K562 (cell line): ENCODE results near the gene CHAD. TPM values are rescaled to one million over a fixed set of nuclear protein-coding genes. Genes with fewer than 3 reads are reported as not detected.
A peak's percentile ranks its signal among the peaks of the same experiment; 100 is the strongest.

ENCODE experiments used
- CBFB ChIP-seq: sonication (generic); formaldehyde crosslinking; IDR thresholded peaks from 2 replicates; pipeline ENCODE4 v1.4.0; 2020; ENCODE audit warnings: mild to moderate bottlenecking, missing genetic modification reagents
- CC2D1A ChIP-seq: fragments of 450-650 bp; IDR thresholded peaks from 2 replicates; pipeline ENCODE4 v1.6.1; 2017; ENCODE audit warnings: mild to moderate bottlenecking
- EP300 ChIP-seq: IDR thresholded peaks from 2 replicates; pipeline ENCODE4 v1.6.1; 2012; ENCODE audit warnings: low read length, improper control_type of control experiment
- HDAC8 ChIP-seq: fragments of 450-650 bp; IDR thresholded peaks from 2 replicates; pipeline ENCODE4 v1.6.1; 2016; ENCODE audit warnings: mild to moderate bottlenecking, missing genetic modification characterization, moderate library complexity, missing compliant biosample characterization
- KLF16 ChIP-seq: IDR thresholded peaks from 2 replicates; pipeline ENCODE4 v1.6.1; 2016; ENCODE audit warnings: antibody characterized with exemption
- MCM2 ChIP-seq: fragments of 450-650 bp; IDR thresholded peaks from 2 replicates; pipeline ENCODE4 v1.6.1; 2017; ENCODE audit warnings: low read depth, mild to moderate bottlenecking
- MTA3 ChIP-seq: fragments of 450-650 bp; formaldehyde crosslinking; IDR thresholded peaks from 2 replicates; pipeline ENCODE4 v1.6.1; 2017; ENCODE audit warnings: mild to moderate bottlenecking, borderline replicate concordance
- NCOA4 ChIP-seq: fragments of 450-650 bp; IDR thresholded peaks from 2 replicates; pipeline ENCODE4 v1.6.1; 2018; ENCODE audit warnings: mild to moderate bottlenecking; ENCODE audit not compliant: partially characterized antibody
- NFYB ChIP-seq: IDR thresholded peaks from 2 replicates; pipeline ENCODE4 v1.6.1; 2011; ENCODE audit warnings: mild to moderate bottlenecking, moderate library complexity; ENCODE audit not compliant: insufficient read length; ENCODE audit errors: extremely low read depth
- NR2C2 ChIP-seq, 2 experiments: fragments of 200-800 bp in 1 of 2; sonication (Bioruptor generic) in 1 of 2; sonication (generic) in 1 of 2; formaldehyde crosslinking in 1 of 2; IDR thresholded peaks; 2 replicates each; pipeline versions ENCODE4 v1.6.1 to v1.8.0; 2016 to 2022; ENCODE audit warnings: mild to moderate bottlenecking in 1 of 2, missing compliant biosample characterization in 1 of 2, missing genetic modification characterization in 1 of 2, missing genetic modification reagents in 1 of 2
- POLR2G ChIP-seq: fragments of 200-400 bp; formaldehyde crosslinking; IDR thresholded peaks from 2 replicates; pipeline ENCODE4 v1.6.1; 2017; ENCODE audit warnings: low read depth, mild to moderate bottlenecking, antibody characterized with exemption, low read length, moderate library complexity
- RNF2 ChIP-seq: sonication (generic); IDR thresholded peaks from 2 replicates; pipeline ENCODE4 v1.6.1; 2016
- SAP30 ChIP-seq: fragments of 200-600 bp; sonication (generic); IDR thresholded peaks from 2 replicates; pipeline ENCODE4 v1.6.1; 2012; ENCODE audit warnings: borderline replicate concordance, low read depth, mild to moderate bottlenecking, moderate library complexity, low read length, control low read depth, inconsistent platforms; ENCODE audit not compliant: insufficient read depth, poor library complexity, severe bottlenecking
- SRSF3 ChIP-seq: fragments of 200-400 bp; formaldehyde crosslinking; IDR thresholded peaks from 2 replicates; pipeline ENCODE4 v1.6.1; 2016; ENCODE audit warnings: mild to moderate bottlenecking, low read length, moderate library complexity; ENCODE audit not compliant: insufficient read depth
- TAF1 ChIP-seq: IDR thresholded peaks from 2 replicates; pipeline ENCODE4 v1.6.1; 2011; ENCODE audit warnings: mild to moderate bottlenecking, low read length, moderate library complexity; ENCODE audit not compliant: insufficient read depth, control insufficient read depth, severe bottlenecking; ENCODE audit errors: extremely low read depth
- TCFL5 ChIP-seq: fragments of 250-450 bp; sonication (Bioruptor Pico); conservative IDR thresholded peaks from 2 replicates; pipeline ENCODE4 v1.6.1; 2021; ENCODE audit warnings: mild to moderate bottlenecking, moderate library complexity, matching md5 sums
- TGIF2 ChIP-seq: sonication (generic); formaldehyde crosslinking; IDR thresholded peaks from 2 replicates; pipeline ENCODE4 v1.8.1; 2022; ENCODE audit warnings: mild to moderate bottlenecking, missing genetic modification reagents, moderate library complexity
- ZBTB7A ChIP-seq: IDR thresholded peaks from 2 replicates; pipeline ENCODE4 v1.6.1; 2011; ENCODE audit warnings: low read depth, mild to moderate bottlenecking, low read length, moderate library complexity, borderline replicate concordance; ENCODE audit not compliant: control insufficient read depth
- ZNF57 ChIP-seq: fragments of 450-650 bp; formaldehyde crosslinking; IDR thresholded peaks from 2 replicates; pipeline ENCODE4 v1.4.0; 2020; ENCODE audit warnings: mild to moderate bottlenecking, moderate library complexity
- ZNF76 ChIP-seq: fragments of 250-450 bp; sonication (Bioruptor Pico); IDR thresholded peaks from 2 replicates; pipeline ENCODE4 v1.4.0; 2020; ENCODE audit warnings: mild to moderate bottlenecking, moderate library complexity, borderline replicate concordance
- polyA plus RNA-seq, 8 experiments: library from polyadenylated mRNA; depleted of rRNA in 4 of 8; stranded (reverse) in 5 of 8; unstranded in 3 of 8; fragments of >200 nt; fragmentation: Nextera tagmentation in 2 of 8; fragmentation: Illumina TruSeq in 1 of 8; extraction: Ambion mirVana in 2 of 8; extraction: Trizol in 1 of 8; gene quantifications; 2 replicates each; pipeline versions ENCODE4 v1.2.1 to v1.2.3, GENCODE V29; 2011 to 2014; ENCODE audit warnings: inconsistent platforms in 1 of 8, missing spikeins in 1 of 8
- total RNA-seq, 7 experiments: library from RNA; depleted of rRNA in 6 of 7; stranded (reverse); fragments of >200 nt in 6 of 7; fragmentation: Illumina TruSeq in 2 of 7; extraction: Trizol in 2 of 7; gene quantifications; 2 replicates each; pipeline versions ENCODE4 v1.2.1 to v1.2.3, GENCODE V29; 2011 to 2021; ENCODE audit warnings: low replicate concordance in 1 of 7
- TF ChIP-seq, protein P1 (sequence below): sonication (generic); formaldehyde crosslinking; IDR thresholded peaks from 2 replicates; pipeline ENCODE4 v1.8.0; 2022; ENCODE audit warnings: mild to moderate bottlenecking, missing genetic modification reagents
- TF ChIP-seq, protein P2 (sequence below): fragments of 250-450 bp; sonication (Bioruptor Pico); IDR thresholded peaks from 2 replicates; pipeline ENCODE4 v1.8.0; 2021; ENCODE audit warnings: moderate library complexity, mild to moderate bottlenecking, inconsistent platforms
- TF ChIP-seq, protein P3 (sequence below): sonication (generic); formaldehyde crosslinking; IDR thresholded peaks from 2 replicates; pipeline ENCODE4 v1.8.1; 2022; ENCODE audit warnings: missing genetic modification reagents
- TF ChIP-seq, protein P4 (sequence below): fragments of 200-800 bp; sonication (Bioruptor generic); IDR thresholded peaks from 2 replicates; pipeline ENCODE4 v1.6.1; 2017; ENCODE audit warnings: missing genetic modification characterization, missing compliant biosample characterization

Gene CHAD
- total and polyA plus RNA-seq, 9 of the 15 experiments (the other 6 are each of a cell fraction or from before 2014, with no cell fraction given) = not detected

DNA sequence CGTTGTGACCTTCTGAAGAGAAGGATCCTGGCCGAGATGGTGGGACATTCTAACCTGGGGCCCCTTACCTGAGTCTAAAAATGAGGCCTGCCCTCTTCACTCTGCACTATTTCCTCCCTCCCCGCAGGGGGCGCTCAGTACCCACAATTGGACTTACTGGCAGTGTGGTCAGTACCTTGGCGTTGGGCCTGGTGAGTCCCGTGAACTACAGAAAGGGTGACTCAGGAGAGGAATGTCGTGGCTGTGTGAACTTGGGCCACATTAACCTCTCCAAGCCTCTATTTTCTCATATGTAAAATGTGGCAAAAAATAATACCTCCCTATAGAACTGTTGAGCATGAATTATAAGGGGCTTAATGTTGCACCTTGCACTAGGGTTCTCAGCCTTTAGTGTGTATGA, 13.8 kb upstream of the CHAD start (continued):
- TF ChIP-seq SAP30 (no peak), KLF16 (no peak), CBFB (CRISPR knock-in tag) (no peak), TAF1 (no peak), ZNF76 (CRISPR knock-in tag) (no peak), SRSF3 (no peak), NCOA4 (no peak), TCFL5 (CRISPR knock-in tag) (no peak), POLR2G (no peak), RNF2 (no peak), MTA3 (no peak), ZNF57 (CRISPR knock-in tag) (no peak), TGIF2 (no peak), HDAC8 (tag) (no peak), ZBTB7A (no peak), MCM2 (no peak), NR2C2 (CRISPR knock-in tag; IDR thresholded peaks at IDR 0.05) (no peak), NR2C2 (tag; IDR thresholded peaks at IDR 0.05) (peak; percentile 59; the same call in 1 of the 2 replicates), CC2D1A (no peak), EP300 (no peak), NFYB (no peak)
- TF ChIP-seq, protein P1, sequence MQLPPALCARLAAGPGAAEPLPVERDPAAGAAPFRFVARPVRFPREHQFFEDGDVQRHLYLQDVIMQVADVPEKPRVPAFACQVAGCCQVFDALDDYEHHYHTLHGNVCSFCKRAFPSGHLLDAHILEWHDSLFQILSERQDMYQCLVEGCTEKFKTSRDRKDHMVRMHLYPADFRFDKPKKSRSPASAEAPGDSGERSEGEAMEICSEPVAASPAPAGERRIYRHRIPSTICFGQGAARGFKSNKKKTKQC (CRISPR knock-in tag) = no peak
- TF ChIP-seq, protein P2, sequence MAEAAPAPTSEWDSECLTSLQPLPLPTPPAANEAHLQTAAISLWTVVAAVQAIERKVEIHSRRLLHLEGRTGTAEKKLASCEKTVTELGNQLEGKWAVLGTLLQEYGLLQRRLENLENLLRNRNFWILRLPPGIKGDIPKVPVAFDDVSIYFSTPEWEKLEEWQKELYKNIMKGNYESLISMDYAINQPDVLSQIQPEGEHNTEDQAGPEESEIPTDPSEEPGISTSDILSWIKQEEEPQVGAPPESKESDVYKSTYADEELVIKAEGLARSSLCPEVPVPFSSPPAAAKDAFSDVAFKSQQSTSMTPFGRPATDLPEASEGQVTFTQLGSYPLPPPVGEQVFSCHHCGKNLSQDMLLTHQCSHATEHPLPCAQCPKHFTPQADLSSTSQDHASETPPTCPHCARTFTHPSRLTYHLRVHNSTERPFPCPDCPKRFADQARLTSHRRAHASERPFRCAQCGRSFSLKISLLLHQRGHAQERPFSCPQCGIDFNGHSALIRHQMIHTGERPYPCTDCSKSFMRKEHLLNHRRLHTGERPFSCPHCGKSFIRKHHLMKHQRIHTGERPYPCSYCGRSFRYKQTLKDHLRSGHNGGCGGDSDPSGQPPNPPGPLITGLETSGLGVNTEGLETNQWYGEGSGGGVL (CRISPR knock-in tag) = no peak
- TF ChIP-seq, protein P3, sequence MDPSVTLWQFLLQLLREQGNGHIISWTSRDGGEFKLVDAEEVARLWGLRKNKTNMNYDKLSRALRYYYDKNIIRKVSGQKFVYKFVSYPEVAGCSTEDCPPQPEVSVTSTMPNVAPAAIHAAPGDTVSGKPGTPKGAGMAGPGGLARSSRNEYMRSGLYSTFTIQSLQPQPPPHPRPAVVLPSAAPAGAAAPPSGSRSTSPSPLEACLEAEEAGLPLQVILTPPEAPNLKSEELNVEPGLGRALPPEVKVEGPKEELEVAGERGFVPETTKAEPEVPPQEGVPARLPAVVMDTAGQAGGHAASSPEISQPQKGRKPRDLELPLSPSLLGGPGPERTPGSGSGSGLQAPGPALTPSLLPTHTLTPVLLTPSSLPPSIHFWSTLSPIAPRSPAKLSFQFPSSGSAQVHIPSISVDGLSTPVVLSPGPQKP = no peak
- TF ChIP-seq, protein P4, sequence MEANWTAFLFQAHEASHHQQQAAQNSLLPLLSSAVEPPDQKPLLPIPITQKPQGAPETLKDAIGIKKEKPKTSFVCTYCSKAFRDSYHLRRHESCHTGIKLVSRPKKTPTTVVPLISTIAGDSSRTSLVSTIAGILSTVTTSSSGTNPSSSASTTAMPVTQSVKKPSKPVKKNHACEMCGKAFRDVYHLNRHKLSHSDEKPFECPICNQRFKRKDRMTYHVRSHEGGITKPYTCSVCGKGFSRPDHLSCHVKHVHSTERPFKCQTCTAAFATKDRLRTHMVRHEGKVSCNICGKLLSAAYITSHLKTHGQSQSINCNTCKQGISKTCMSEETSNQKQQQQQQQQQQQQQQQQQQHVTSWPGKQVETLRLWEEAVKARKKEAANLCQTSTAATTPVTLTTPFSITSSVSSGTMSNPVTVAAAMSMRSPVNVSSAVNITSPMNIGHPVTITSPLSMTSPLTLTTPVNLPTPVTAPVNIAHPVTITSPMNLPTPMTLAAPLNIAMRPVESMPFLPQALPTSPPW (CRISPR knock-in tag) = no peak
